Nephron progenitor cell (in vitro differentiated cells): ENCODE measurements around the gene SPATA9.
A peak's percentile ranks its signal among the peaks of the same experiment; 100 is the strongest.
"Not testable (repeated sequence)": the region's sequence is repeated elsewhere in the genome, so short reads cannot be mapped to it uniquely, and the experiment has no call there.

Experiments used
- DNase-seq: peaks from one replicate; pipeline ENCODE4 v3.0.0; 2021
- H3K27ac Mint-ChIP-seq: 2 replicates; pipeline ENCODE4 v1.8.0; 2021; ENCODE audit warnings: mild to moderate bottlenecking, moderate library complexity, mixed read lengths
- H3K27me3 Mint-ChIP-seq: 2 replicates; pipeline ENCODE4 v1.8.0; 2021; ENCODE audit warnings: mild to moderate bottlenecking, low read depth, mixed read lengths; ENCODE audit not compliant: poor library complexity
- H3K36me3 Mint-ChIP-seq: 2 replicates; pipeline ENCODE4 v1.8.0; 2021; ENCODE audit warnings: low read depth, mixed read lengths
- H3K4me1 Mint-ChIP-seq: 2 replicates; pipeline ENCODE4 v1.8.0; 2021; ENCODE audit warnings: mixed read lengths
- H3K4me3 Mint-ChIP-seq: 2 replicates; pipeline ENCODE4 v1.8.0; 2021; ENCODE audit warnings: mild to moderate bottlenecking, moderate library complexity, mixed read lengths
- H3K9me3 Mint-ChIP-seq: 2 replicates; pipeline ENCODE4 v1.8.0; 2021; ENCODE audit warnings: mild to moderate bottlenecking, moderate library complexity, mixed read lengths
- TF ChIP-seq, protein P1 (sequence below): fragments of 200-600 bp; sonication (generic); IDR thresholded peaks from 2 replicates; pipeline ENCODE4 v1.5.0; 2021; ENCODE audit warnings: antibody characterized with exemption

Gene SPATA9

DNA sequence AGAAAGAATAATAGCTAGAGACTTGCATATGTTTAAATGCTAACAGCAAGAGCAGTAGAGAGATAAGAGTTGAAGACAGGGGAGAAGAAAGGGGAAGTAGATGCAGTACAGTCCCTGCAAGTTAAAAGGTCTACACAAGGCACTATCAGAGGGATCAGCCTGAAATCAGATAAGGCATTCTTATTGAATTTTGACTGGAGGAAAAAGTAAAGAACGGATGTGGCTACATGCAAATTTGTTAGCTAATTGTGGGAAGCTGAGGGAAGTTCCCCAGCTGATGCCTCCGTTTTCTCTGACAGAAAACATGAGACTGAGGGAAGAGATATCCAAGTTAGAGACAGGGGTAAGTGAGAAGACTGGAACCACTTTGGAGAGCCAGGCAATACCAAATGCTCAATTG, 35.4 kb upstream of the SPATA9 start:
- H3K27ac Mint-ChIP-seq = no peak overlapping the region
- H3K4me1 Mint-ChIP-seq = peaks cover 15% of the 10 kb centered on the region
- peaks cover 22% of the 10 kb centered on the region for H3K36me3 Mint-ChIP-seq
- peaks cover 5% of the 10 kb centered on the region for H3K9me3 Mint-ChIP-seq
- no peak for DNase-seq
- H3K4me3 Mint-ChIP-seq = no peak overlapping the region
- H3K27me3 Mint-ChIP-seq = peaks cover 3% of the 10 kb centered on the region
- TF ChIP-seq, protein P1, sequence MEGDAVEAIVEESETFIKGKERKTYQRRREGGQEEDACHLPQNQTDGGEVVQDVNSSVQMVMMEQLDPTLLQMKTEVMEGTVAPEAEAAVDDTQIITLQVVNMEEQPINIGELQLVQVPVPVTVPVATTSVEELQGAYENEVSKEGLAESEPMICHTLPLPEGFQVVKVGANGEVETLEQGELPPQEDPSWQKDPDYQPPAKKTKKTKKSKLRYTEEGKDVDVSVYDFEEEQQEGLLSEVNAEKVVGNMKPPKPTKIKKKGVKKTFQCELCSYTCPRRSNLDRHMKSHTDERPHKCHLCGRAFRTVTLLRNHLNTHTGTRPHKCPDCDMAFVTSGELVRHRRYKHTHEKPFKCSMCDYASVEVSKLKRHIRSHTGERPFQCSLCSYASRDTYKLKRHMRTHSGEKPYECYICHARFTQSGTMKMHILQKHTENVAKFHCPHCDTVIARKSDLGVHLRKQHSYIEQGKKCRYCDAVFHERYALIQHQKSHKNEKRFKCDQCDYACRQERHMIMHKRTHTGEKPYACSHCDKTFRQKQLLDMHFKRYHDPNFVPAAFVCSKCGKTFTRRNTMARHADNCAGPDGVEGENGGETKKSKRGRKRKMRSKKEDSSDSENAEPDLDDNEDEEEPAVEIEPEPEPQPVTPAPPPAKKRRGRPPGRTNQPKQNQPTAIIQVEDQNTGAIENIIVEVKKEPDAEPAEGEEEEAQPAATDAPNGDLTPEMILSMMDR = no peak

DNA sequence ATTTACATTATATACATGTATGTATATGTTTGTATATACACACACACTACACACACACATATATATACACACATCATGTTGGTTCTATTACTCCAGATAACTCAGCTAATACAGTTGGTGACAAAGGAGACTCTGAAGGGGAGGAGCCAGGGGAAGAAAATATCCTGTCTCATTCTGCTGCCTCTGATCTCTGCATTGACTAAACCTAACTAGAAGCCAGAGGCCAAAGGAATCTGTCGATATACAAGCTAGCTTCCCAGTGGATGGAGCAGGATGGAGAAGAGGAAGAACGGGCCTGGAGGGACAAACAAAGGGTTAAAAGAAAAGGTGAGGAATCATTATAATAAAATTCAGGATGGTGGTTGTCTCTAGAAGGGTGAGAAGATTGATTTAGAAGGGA, 34.6 kb upstream of the SPATA9 start:
- peaks cover 24% of the 10 kb centered on the region for H3K36me3 Mint-ChIP-seq
- TF ChIP-seq, protein P1 = no peak
- H3K4me1 Mint-ChIP-seq = peaks cover 16% of the 10 kb centered on the region
- no peak for DNase-seq
- H3K27ac Mint-ChIP-seq = no peak overlapping the region
- H3K27me3 Mint-ChIP-seq = peaks cover 3% of the 10 kb centered on the region
- H3K4me3 Mint-ChIP-seq = no peak overlapping the region
- peaks cover 6% of the 10 kb centered on the region for H3K9me3 Mint-ChIP-seq

DNA sequence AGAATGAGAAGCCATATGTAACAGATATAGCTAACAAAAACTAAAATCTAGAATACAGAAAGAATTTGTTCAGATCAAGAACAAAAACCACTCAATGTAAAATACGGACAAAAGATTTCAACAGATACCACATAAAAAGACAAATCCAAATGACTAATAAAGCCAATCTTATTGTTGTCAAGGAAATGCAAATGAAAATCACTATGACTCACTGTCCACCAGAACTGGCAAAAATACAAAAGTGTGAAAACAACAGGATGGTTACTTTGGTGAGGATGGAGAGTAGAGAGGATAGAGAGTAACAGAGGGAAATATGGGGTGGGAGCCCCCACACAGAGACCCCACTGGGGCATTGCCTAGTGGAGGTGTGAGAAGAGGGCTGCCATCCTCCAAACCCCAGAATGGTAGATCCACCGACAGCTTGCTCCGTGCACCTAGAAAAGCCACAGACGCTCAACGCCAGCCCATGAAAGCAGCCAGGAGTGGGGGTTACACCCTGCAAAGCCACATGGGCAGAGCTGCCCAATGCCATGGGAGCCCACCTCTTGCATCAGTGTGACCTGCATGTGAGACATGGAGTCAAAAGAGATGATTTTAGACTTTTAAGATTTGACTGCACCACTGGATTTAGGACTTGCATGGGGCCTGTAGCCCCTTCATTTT, 33.1 kb upstream of the SPATA9 start:
- H3K27me3 Mint-ChIP-seq = peaks cover 3% of the 10 kb centered on the region
- H3K27ac Mint-ChIP-seq = no peak overlapping the region
- H3K4me1 Mint-ChIP-seq = peaks cover 27% of the 10 kb centered on the region
- peaks cover 6% of the 10 kb centered on the region for H3K9me3 Mint-ChIP-seq
- DNase-seq = no peak
- peaks cover 24% of the 10 kb centered on the region for H3K36me3 Mint-ChIP-seq
- H3K4me3 Mint-ChIP-seq = no peak overlapping the region
- TF ChIP-seq, protein P1 = no peak

DNA sequence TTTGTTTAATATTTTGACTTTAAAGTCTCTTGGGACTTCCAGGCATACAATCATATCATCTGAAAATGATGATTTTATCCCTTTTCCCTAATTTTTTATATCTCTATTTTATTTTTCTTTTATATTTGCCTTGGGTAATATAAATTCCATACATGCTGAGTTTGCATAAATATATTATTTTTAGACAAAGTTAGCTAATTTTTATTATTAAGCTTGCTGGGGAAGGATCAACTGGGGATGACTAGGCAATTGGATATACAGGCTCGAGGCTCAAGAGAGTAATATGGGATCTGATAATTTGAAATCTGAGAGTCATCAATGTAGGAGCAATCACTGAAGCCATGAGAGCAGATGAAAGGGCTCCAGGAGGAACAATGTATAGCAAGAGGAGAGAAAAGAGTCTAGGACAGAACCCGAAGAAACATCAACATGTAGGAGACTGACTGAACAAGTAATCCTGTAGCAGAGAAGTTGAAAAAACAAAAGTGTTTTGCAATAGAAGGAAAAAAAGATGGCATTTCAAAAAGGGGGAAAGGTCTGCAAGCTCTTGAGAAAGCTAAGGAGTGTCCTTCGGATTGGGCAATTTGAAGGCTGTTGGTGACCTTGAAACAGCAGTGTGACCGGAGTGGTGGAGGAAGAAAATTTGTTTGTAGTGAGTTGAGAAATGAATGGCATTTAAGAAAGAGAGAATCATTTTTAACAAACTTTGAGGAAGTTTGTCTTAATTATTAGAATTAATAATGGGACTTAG, 31.3 kb upstream of the SPATA9 start:
- Mint-ChIP-seq H3K4me1 (peaks cover 34% of the 10 kb centered on the region), H3K27ac (no peak overlapping the region), H3K4me3 (no peak overlapping the region), H3K9me3 (peaks cover 6% of the 10 kb centered on the region), H3K36me3 (peaks cover 24% of the 10 kb centered on the region), H3K27me3 (peaks cover 3% of the 10 kb centered on the region)
- DNase-seq = no peak
- TF ChIP-seq, protein P1 = no peak

DNA sequence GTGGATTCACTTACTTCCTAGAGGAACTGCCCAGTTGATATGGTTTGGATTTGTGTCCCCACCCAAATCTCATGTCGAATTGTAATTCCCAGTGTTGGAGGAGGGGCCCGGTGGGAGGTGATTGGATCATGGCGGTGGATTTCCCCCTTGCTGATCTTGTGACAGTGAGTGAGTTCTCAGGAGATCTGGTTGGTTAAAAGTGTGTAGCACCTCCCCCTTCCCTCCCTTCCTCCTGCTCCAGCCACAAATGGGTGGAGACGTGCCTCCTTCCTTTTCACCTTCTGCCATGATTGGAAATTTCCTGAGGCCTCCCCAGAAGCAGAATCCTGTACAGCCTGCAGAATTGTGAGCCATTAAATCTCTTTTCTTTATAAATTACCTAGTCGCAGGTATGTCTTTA, 30.5 kb upstream of the SPATA9 start:
- not testable (repeated sequence) for H3K27me3 Mint-ChIP-seq, H3K4me3 Mint-ChIP-seq, H3K27ac Mint-ChIP-seq, DNase-seq, H3K9me3 Mint-ChIP-seq
- Mint-ChIP-seq H3K36me3 (peaks cover 24% of the 10 kb centered on the region), H3K4me1 (peaks cover 42% of the 10 kb centered on the region)

DNA sequence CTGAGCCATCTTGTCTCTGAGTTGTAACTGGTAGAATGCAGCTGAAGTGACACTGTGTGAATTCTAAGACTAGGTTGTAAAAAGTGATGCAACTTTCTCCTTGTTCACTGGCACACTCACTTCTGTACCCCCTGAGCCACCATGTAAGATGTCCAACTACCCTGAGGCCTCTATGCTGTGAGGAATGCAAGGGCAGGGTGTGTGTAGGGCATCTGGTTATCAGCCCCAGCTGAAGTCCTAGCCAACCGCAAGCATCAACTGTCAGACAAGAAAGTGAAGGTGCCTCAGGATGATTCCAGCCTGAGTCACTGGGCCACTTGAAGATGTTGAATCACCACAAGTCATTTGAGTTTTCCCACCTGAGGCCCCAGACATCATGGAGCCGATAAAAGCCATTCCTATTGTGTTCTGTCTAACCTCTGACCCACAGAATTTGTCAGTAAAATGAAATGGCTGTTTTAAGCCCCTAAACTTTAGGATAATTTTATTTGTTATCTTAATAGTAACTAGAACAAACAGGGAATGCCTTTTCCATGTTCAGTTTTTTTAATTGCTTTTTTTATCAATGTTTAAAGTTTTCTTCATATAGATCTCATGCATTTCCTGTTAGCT, 29.7 kb upstream of the SPATA9 start:
- DNase-seq = no peak
- peaks cover 46% of the 10 kb centered on the region for H3K4me1 Mint-ChIP-seq
- peaks cover 28% of the 10 kb centered on the region for H3K36me3 Mint-ChIP-seq
- peaks cover 9% of the 10 kb centered on the region for H3K27me3 Mint-ChIP-seq
- H3K4me3 Mint-ChIP-seq = peak overlapping the region; percentile 35
- TF ChIP-seq, protein P1 = no peak
- H3K9me3 Mint-ChIP-seq = peaks cover 6% of the 10 kb centered on the region
- H3K27ac Mint-ChIP-seq = no peak overlapping the region
